Fibroblast of lung (primary cell): ENCODE results near the gene LRCOL1. TPM values are rescaled to one million over a fixed set of nuclear protein-coding genes. Genes with fewer than 3 reads are reported as not detected.

ENCODE experiments used
- DNase-seq, 2 donors: peaks; one replicate each; pipeline versions ENCODE4 v3.0.0 to v3.0.0-alpha.2; 2010; ENCODE audit warnings: low read depth in 2 of 2
- H2AFZ ChIP-seq: 2 replicates; pipeline ENCODE4 v1.5.1; 2012; ENCODE audit warnings: low read length, control low read depth, inconsistent platforms
- H3K27ac ChIP-seq: 2 replicates; pipeline ENCODE4 v1.5.1; 2011; ENCODE audit warnings: low read length, control low read depth; ENCODE audit not compliant: insufficient read depth
- H3K27me3 ChIP-seq: 2 replicates; pipeline ENCODE4 v1.5.1; 2011; ENCODE audit warnings: mild to moderate bottlenecking, low read length; ENCODE audit not compliant: control insufficient read depth, insufficient read depth
- H3K36me3 ChIP-seq: 2 replicates; pipeline ENCODE4 v1.5.1; 2011; ENCODE audit warnings: low read length; ENCODE audit not compliant: control insufficient read depth, insufficient read depth
- H3K4me1 ChIP-seq: 2 replicates; pipeline ENCODE4 v1.5.1; 2011; ENCODE audit warnings: low read length; ENCODE audit not compliant: control insufficient read depth, insufficient read depth; ENCODE audit errors: extremely low read depth
- H3K4me2 ChIP-seq: 2 replicates; pipeline ENCODE4 v1.5.1; 2011; ENCODE audit warnings: low read length, control low read depth; ENCODE audit not compliant: insufficient read depth; ENCODE audit errors: extremely low read depth
- H3K4me3 ChIP-seq, 4 experiments: fragments of 200-600 bp in 1 of 4; sonication (generic) in 1 of 4; replicated peaks in 1 of 4; 2 replicates each; pipeline ENCODE4 v1.5.1; 2011 to 2016; ENCODE audit warnings: low read length in 4 of 4, low read depth in 3 of 4, mild to moderate bottlenecking in 3 of 4, control low read depth in 2 of 4, inconsistent platforms in 1 of 4, mixed read lengths in 1 of 4; ENCODE audit not compliant: insufficient read depth in 1 of 4; ENCODE audit errors: control extremely low read depth in 1 of 4
- H3K79me2 ChIP-seq: 2 replicates; pipeline ENCODE4 v1.5.1; 2012; ENCODE audit warnings: mild to moderate bottlenecking, low read length, inconsistent platforms; ENCODE audit not compliant: control insufficient read depth, insufficient read depth
- H3K9ac ChIP-seq: 2 replicates; pipeline ENCODE4 v1.5.1; 2011; ENCODE audit warnings: mild to moderate bottlenecking, low read length, control low read depth; ENCODE audit not compliant: insufficient read depth
- H3K9me3 ChIP-seq: 2 replicates; pipeline ENCODE4 v1.5.1; 2012; ENCODE audit warnings: low read depth, low read length; ENCODE audit not compliant: control insufficient read depth, insufficient read depth
- H4K20me1 ChIP-seq: 2 replicates; pipeline ENCODE4 v1.5.1; 2011; ENCODE audit warnings: low read length; ENCODE audit not compliant: control insufficient read depth, insufficient read depth; ENCODE audit errors: extremely low read depth
- EZH2 ChIP-seq: IDR thresholded peaks from 2 replicates; pipeline ENCODE4 v1.5.1; 2012; ENCODE audit warnings: low read length, control low read depth, mild to moderate bottlenecking; ENCODE audit errors: missing control alignments
- polyA plus RNA-seq, 2 donors: library from polyadenylated mRNA; depleted of rRNA in 1 of 2; stranded (reverse) in 1 of 2; unstranded in 1 of 2; fragments of >200 nt; gene quantifications; 2 replicates each; pipeline ENCODE4 v1.2.1, GENCODE V29; 2011 to 2012; ENCODE audit warnings: missing spikeins in 1 of 2
- total RNA-seq: library from RNA; depleted of rRNA; stranded (reverse); fragments of >200 nt; gene quantifications from 2 replicates; pipeline ENCODE4 v1.2.1, GENCODE V29; 2014
- TF ChIP-seq, protein P1 (sequence below), 2 donors: IDR thresholded peaks in 1 of 2; conservative IDR thresholded peaks in 1 of 2; 1 replicate in 1 of 2; 2 replicates in 1 of 2; pipeline ENCODE4 v1.5.1; 2011 to 2012; ENCODE audit warnings: low read length in 2 of 2, control low read depth in 1 of 2, inconsistent platforms in 1 of 2, low read depth in 1 of 2, mild to moderate bottlenecking in 1 of 2

LRCOL1 gene
- total and polyA plus RNA-seq, 2 donors (not counting 1 experiment from before 2014, with no cell fraction given): 0.17 TPM; not detected in 1

DNA sequence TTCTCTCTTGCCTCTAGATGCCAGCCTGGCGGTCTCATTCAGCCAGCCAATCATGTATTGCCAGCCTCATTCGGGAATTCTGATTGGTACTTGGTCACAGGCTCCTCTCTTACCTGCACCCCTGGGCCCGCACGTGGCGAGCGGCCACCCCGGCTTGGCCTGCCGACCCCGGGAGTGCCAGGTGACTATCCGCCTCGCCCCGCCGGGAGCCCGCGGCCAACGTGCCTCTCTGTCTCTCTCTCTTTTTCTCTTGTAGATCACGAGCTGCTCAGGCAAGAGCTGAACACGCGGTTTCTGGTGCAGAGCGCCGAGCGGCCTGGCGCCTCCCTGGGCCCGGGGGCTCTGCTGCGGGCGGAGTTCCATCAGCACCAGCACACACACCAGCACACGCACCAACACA is 39.3 kb downstream of the LRCOL1 start:
- no peak overlapping the region for H3K4me3 ChIP-seq
- H3K9ac ChIP-seq: no peak overlapping the region
- no peaks in the 10 kb centered on the region for H3K4me1 ChIP-seq
- H3K79me2 ChIP-seq: no peaks in the 10 kb centered on the region
- no peaks in the 10 kb centered on the region for H4K20me1 ChIP-seq
- H3K36me3 ChIP-seq: peaks cover 2% of the 10 kb centered on the region
- H2AFZ ChIP-seq: no peak overlapping the region
- H3K9me3 ChIP-seq: no peaks in the 10 kb centered on the region
- DNase-seq: no peak
- no peak overlapping the region for H3K27ac ChIP-seq
- TF ChIP-seq, protein P1, sequence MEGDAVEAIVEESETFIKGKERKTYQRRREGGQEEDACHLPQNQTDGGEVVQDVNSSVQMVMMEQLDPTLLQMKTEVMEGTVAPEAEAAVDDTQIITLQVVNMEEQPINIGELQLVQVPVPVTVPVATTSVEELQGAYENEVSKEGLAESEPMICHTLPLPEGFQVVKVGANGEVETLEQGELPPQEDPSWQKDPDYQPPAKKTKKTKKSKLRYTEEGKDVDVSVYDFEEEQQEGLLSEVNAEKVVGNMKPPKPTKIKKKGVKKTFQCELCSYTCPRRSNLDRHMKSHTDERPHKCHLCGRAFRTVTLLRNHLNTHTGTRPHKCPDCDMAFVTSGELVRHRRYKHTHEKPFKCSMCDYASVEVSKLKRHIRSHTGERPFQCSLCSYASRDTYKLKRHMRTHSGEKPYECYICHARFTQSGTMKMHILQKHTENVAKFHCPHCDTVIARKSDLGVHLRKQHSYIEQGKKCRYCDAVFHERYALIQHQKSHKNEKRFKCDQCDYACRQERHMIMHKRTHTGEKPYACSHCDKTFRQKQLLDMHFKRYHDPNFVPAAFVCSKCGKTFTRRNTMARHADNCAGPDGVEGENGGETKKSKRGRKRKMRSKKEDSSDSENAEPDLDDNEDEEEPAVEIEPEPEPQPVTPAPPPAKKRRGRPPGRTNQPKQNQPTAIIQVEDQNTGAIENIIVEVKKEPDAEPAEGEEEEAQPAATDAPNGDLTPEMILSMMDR (conservative IDR thresholded peaks at IDR 0.05 in 1 of 2, IDR thresholded peaks at IDR 0.05 in 1 of 2; ENCODE audit: low read depth in 1 of 2, low read length in 2 of 2): no peak
- TF ChIP-seq EZH2: no peak
- no peak overlapping the region for H3K4me2 ChIP-seq
- H3K27me3 ChIP-seq: no peaks in the 10 kb centered on the region

DNA sequence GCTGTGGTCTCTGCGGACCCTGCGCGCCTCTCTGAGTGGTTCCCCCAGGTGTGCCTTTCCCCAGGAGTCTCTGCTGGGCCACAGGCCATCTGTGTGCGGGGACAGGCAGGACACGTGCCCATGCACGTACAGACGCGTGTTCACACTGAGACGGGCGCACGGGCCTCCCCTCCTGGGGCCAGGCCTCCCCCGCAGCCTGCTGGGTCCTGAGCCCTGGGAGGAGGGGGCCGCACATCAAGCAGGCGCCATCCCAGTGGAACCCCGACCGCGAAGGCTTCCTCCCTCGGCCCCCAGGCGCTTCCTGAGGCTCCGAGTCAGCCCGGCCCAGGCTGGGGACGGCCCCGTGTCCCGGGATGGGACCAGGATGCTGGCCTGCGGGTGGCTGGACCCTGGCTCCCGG is 39.7 kb downstream of the LRCOL1 start:
- H2AFZ ChIP-seq: no peak overlapping the region
- H3K4me1 ChIP-seq: no peaks in the 10 kb centered on the region
- DNase-seq: no peak
- no peak overlapping the region for H3K9ac ChIP-seq
- no peak overlapping the region for H3K4me2 ChIP-seq
- H3K27me3 ChIP-seq: no peaks in the 10 kb centered on the region
- H4K20me1 ChIP-seq: no peaks in the 10 kb centered on the region
- peaks cover 2% of the 10 kb centered on the region for H3K36me3 ChIP-seq
- TF ChIP-seq EZH2: no peak
- TF ChIP-seq, protein P1 (conservative IDR thresholded peaks at IDR 0.05 in 1 of 2, IDR thresholded peaks at IDR 0.05 in 1 of 2; ENCODE audit: low read depth in 1 of 2, low read length in 2 of 2): no peak
- H3K79me2 ChIP-seq: no peaks in the 10 kb centered on the region
- no peak overlapping the region for H3K4me3 ChIP-seq
- H3K27ac ChIP-seq: no peak overlapping the region
- no peaks in the 10 kb centered on the region for H3K9me3 ChIP-seq

- Histone ChIP-seq H3K79me2 (no peaks in the 10 kb centered on the region), H3K9me3 (no peaks in the 10 kb centered on the region), H3K4me2 (no peak overlapping the region), H3K27ac (no peak overlapping the region), H2AFZ (no peak overlapping the region), H4K20me1 (no peaks in the 10 kb centered on the region), H3K36me3 (peaks cover 2% of the 10 kb centered on the region), H3K9ac (no peak overlapping the region), H3K4me3 (no peak overlapping the region), H3K27me3 (no peaks in the 10 kb centered on the region), H3K4me1 (no peaks in the 10 kb centered on the region)
- DNase-seq: no peak
- TF ChIP-seq, protein P1 (conservative IDR thresholded peaks at IDR 0.05 in 1 of 2, IDR thresholded peaks at IDR 0.05 in 1 of 2; ENCODE audit: low read depth in 1 of 2, low read length in 2 of 2): no peak
- no peak for TF ChIP-seq EZH2
Measured at GRCh38 chr12:132569856-132570480, 40.4 kb downstream of the LRCOL1 start.
